K562 (cell line): Measurements from ENCODE around the gene RBPMS2. TPM values are rescaled to one million over a fixed set of nuclear protein-coding genes. Genes with fewer than 3 reads are reported as not detected.

Experiments
- ATAC-seq: fragments of 200-7000 bp; cut with Tn5 transposase; 3 replicates; pipeline ENCODE4 v1.9.1; 2020; ENCODE audit warnings: moderate library complexity
- BruUV-seq: library from RNA; stranded (reverse); fragments of 400-500 nt; replicated peaks from 2 replicates; lab custom pipeline; 2021; lab: Mats Ljungman, UMichigan
- CTCF ChIA-PET: fragments of 300-600 bp; formaldehyde crosslinking; extraction: SDS; loops from one replicate; lab custom pipeline; 2021; ENCODE audit warnings: low intra/inter-chr PET ratio; lab: Yijun Ruan, JAX
- POLR2A ChIA-PET: fragments of 300-600, 350-650 bp; sonication (Branson Sonifier 250); formaldehyde crosslinking; extraction: SDS; loops from one replicate; lab custom pipeline; 2021; ENCODE audit warnings: antibody characterized with exemption, inconsistent platforms; lab: Yijun Ruan, JAX
- DNase-seq, 4 experiments: peaks; one replicate each; pipeline versions ENCODE4 v3.0.0 to v3.0.0-alpha.2; 2011 to 2018; ENCODE audit warnings: low spot score in 3 of 4, mixed read lengths in 3 of 4; ENCODE audit errors: extremely low read depth in 1 of 4
- FAIRE-seq: peaks from 2 replicates; lab custom pipeline; 2011; peaks lifted over from hg19 to GRCh38; lab: Jason Lieb, UNC
- H2AFZ ChIP-seq: 2 replicates; pipeline ENCODE4 v1.6.0; 2011; ENCODE audit warnings: low read depth, low read length, control low read depth, inconsistent platforms
- H3K27ac ChIP-seq: fragments of 200-600 bp; 3 replicates; pipeline ENCODE4 v1.8.0; 2011; ENCODE audit warnings: low read depth, mild to moderate bottlenecking, control low read depth, inconsistent platforms, low read length, moderate library complexity, mixed read lengths; ENCODE audit errors: extremely low read depth
- H3K27me3 ChIP-seq, 2 experiments: fragments of 300-600 bp in 1 of 2; 2 replicates in 1 of 2; 3 replicates in 1 of 2; pipeline versions ENCODE4 v1.6.0 to v1.8.0; 2011; ENCODE audit warnings: inconsistent platforms in 2 of 2, low read length in 2 of 2, mild to moderate bottlenecking in 1 of 2, mixed read lengths in 1 of 2, moderate library complexity in 1 of 2; ENCODE audit not compliant: control insufficient read depth in 2 of 2, insufficient read depth in 2 of 2
- H3K36me3 ChIP-seq: fragments of 300-600 bp; 3 replicates; pipeline ENCODE4 v1.8.0; 2011; ENCODE audit warnings: mild to moderate bottlenecking, low read length, inconsistent platforms; ENCODE audit not compliant: control insufficient read depth, insufficient read depth
- H3K4me1 ChIP-seq, 2 experiments: fragments of 200-600 bp in 1 of 2; replicated peaks in 1 of 2; 2 replicates in 1 of 2; 3 replicates in 1 of 2; pipeline versions ENCODE4 v1.5.1 to v1.8.0; 2011; ENCODE audit warnings: inconsistent platforms in 2 of 2, low read length in 2 of 2, mild to moderate bottlenecking in 1 of 2, mixed read lengths in 1 of 2, moderate library complexity in 1 of 2; ENCODE audit not compliant: control insufficient read depth in 2 of 2, insufficient read depth in 2 of 2
- H3K4me2 ChIP-seq: 2 replicates; pipeline ENCODE4 v1.6.1; 2011; ENCODE audit warnings: low read length, control low read depth, inconsistent platforms, mixed read lengths; ENCODE audit not compliant: insufficient read depth
- H3K4me3 ChIP-seq: fragments of 200-600 bp; sonication (generic), shearing (Covaris generic); 2 replicates; pipeline ENCODE4 v1.5.1; 2016; ENCODE audit warnings: control low read depth, inconsistent platforms
- H3K79me2 ChIP-seq: fragments of 200-600 bp; 3 replicates; pipeline ENCODE4 v1.8.0; 2011; ENCODE audit warnings: low read length, inconsistent platforms; ENCODE audit not compliant: control insufficient read depth, insufficient read depth
- H3K9ac ChIP-seq, 2 experiments: 2 replicates each; pipeline versions ENCODE4 v1.6.0 to v1.6.1; 2011; ENCODE audit warnings: low read depth in 2 of 2, low read length in 2 of 2, control low read depth in 1 of 2, inconsistent platforms in 1 of 2, mild to moderate bottlenecking in 1 of 2, mixed read lengths in 1 of 2; ENCODE audit not compliant: insufficient read depth in 1 of 2
- H3K9me1 ChIP-seq: one replicate; pipeline ENCODE4 v1.6.0; 2011; ENCODE audit warnings: inconsistent platforms, mild to moderate bottlenecking, low read length, moderate library complexity; ENCODE audit not compliant: control insufficient read depth, insufficient read depth
- H3K9me3 ChIP-seq: replicated peaks from 2 replicates; pipeline ENCODE4 v1.5.1; 2011; ENCODE audit warnings: low read depth, low read length, inconsistent platforms; ENCODE audit not compliant: control insufficient read depth, insufficient read depth
- H4K20me1 ChIP-seq: replicated peaks from 2 replicates; pipeline ENCODE4 v1.6.1; 2011; ENCODE audit warnings: low read length, inconsistent platforms, mixed read lengths; ENCODE audit not compliant: control insufficient read depth, insufficient read depth
- ATF6 ChIP-seq: sonication (generic); formaldehyde crosslinking; IDR thresholded peaks from 2 replicates; pipeline ENCODE4 v1.4.0; 2020; ENCODE audit warnings: mild to moderate bottlenecking, missing genetic modification reagents
- CGGBP1 ChIP-seq: fragments of 250-450 bp; sonication (Bioruptor Pico); IDR thresholded peaks from 2 replicates; pipeline ENCODE4 v1.9.0; 2021; ENCODE audit warnings: mild to moderate bottlenecking
- ELK1 ChIP-seq: sonication (generic); formaldehyde crosslinking; IDR thresholded peaks from 2 replicates; pipeline ENCODE4 v1.8.1; 2022; ENCODE audit warnings: missing genetic modification reagents
- FOXK1 ChIP-seq: sonication (generic); formaldehyde crosslinking; IDR thresholded peaks from 2 replicates; pipeline ENCODE4 v1.8.0; 2022; ENCODE audit warnings: missing genetic modification reagents, mild to moderate bottlenecking, borderline replicate concordance
- KLF10 ChIP-seq: fragments of 250-450 bp; sonication (Bioruptor Pico); IDR thresholded peaks from 2 replicates; pipeline ENCODE4 v1.6.1; 2021; ENCODE audit warnings: matching md5 sums
- MTA1 ChIP-seq: fragments of 450-650 bp; IDR thresholded peaks from 2 replicates; pipeline ENCODE4 v1.6.1; 2017; ENCODE audit warnings: borderline replicate concordance
- MYC ChIP-seq, 2 experiments: fragments of 250-450 bp in 1 of 2; sonication (Bioruptor Pico) in 1 of 2; IDR thresholded peaks; 2 replicates each; pipeline versions ENCODE4 v1.5.1 to v1.6.1; 2012 to 2021; ENCODE audit warnings: low read depth in 2 of 2, borderline replicate concordance in 1 of 2, improper control_type of control experiment in 1 of 2, low read length in 1 of 2, mild to moderate bottlenecking in 1 of 2, moderate library complexity in 1 of 2
- NFE2 ChIP-seq: IDR thresholded peaks from 2 replicates; pipeline ENCODE4 v1.6.1; 2014; ENCODE audit warnings: antibody characterized with exemption, low read depth
- PPARD ChIP-seq: fragments of 250-450 bp; sonication (Bioruptor Pico); IDR thresholded peaks from 2 replicates; pipeline ENCODE4 v1.8.0; 2022; ENCODE audit warnings: inconsistent platforms, mild to moderate bottlenecking, moderate library complexity
- PTTG1 ChIP-seq: fragments of 450-650 bp; IDR thresholded peaks from 2 replicates; pipeline ENCODE4 v1.6.1; 2016; ENCODE audit warnings: low read depth, mild to moderate bottlenecking, missing genetic modification characterization, missing compliant biosample characterization
- STAT6 ChIP-seq: sonication (generic); formaldehyde crosslinking; IDR thresholded peaks from 2 replicates; pipeline ENCODE4 v1.8.1; 2023; ENCODE audit warnings: mild to moderate bottlenecking, missing genetic modification reagents
- SUPT5H ChIP-seq: fragments of 450-650 bp; IDR thresholded peaks from 2 replicates; pipeline ENCODE4 v1.6.1; 2016
- TBP ChIP-seq: optimal IDR thresholded peaks from 2 replicates; pipeline ENCODE3; 2011; ENCODE audit warnings: low read depth, low read length, improper control_type of control experiment
- TCF7 ChIP-seq: sonication (generic); IDR thresholded peaks from 2 replicates; pipeline ENCODE4 v1.6.1; 2016; ENCODE audit warnings: antibody characterized with exemption, borderline replicate concordance
- in situ Hi-C: fragments of 300-500 bp; cut with MboI; formaldehyde crosslinking; loops from 4 replicates; pipeline ENCODE4 v1.15.0; 2018; ENCODE audit warnings: inconsistent platforms, mixed read lengths
- intact Hi-C: fragments of 100-400 bp; cut with micrococcal nuclease; formaldehyde crosslinking; loops from 2 replicates; pipeline ENCODE4 v1.14.2; 2022
- polyA plus RNA-seq, 8 experiments: library from polyadenylated mRNA; depleted of rRNA in 4 of 8; stranded (reverse) in 5 of 8; unstranded in 3 of 8; fragments of >200 nt; fragmentation: Nextera tagmentation in 2 of 8; fragmentation: Illumina TruSeq in 1 of 8; extraction: Ambion mirVana in 2 of 8; extraction: Trizol in 1 of 8; gene quantifications; 2 replicates each; pipeline versions ENCODE4 v1.2.1 to v1.2.3, GENCODE V29; 2011 to 2014; ENCODE audit warnings: inconsistent platforms in 1 of 8, missing spikeins in 1 of 8
- total RNA-seq, 7 experiments: library from RNA; depleted of rRNA in 6 of 7; stranded (reverse); fragments of >200 nt in 6 of 7; fragmentation: Illumina TruSeq in 2 of 7; extraction: Trizol in 2 of 7; gene quantifications; 2 replicates each; pipeline versions ENCODE4 v1.2.1 to v1.2.3, GENCODE V29; 2011 to 2021; ENCODE audit warnings: low replicate concordance in 1 of 7

Gene RBPMS2
- total and polyA plus RNA-seq, 9 of the 15 experiments (the other 6 are each of a cell fraction or from before 2014, with no cell fraction given) = 0.11 to 2.6 (median 0.37) TPM; not detected in 1

- ChIA-PET CTCF (no interaction called here), POLR2A (interaction anchor here (0.8 kb wide), 1 partner anchor 14 kb away, joined by 3 read pairs; no protein-coding TSS in a partner anchor)
- BruUV-seq = no TSS peak
- Histone ChIP-seq H3K9me3 (no peaks in the 10 kb centered on the region), H2AFZ (no peak overlapping the region), H3K4me1 (peaks cover 25 to 54% of the 10 kb centered on the region in 2 experiments), H3K36me3 (peaks cover 7% of the 10 kb centered on the region; the same call in 2 of the 3 replicates), H4K20me1 (peaks cover 26% of the 10 kb centered on the region), H3K79me2 (peaks cover 50% of the 10 kb centered on the region), H3K27ac (no peak overlapping the region), H3K27me3 (no peaks in the 10 kb centered on the region), H3K9ac (no peak overlapping the region), H3K4me2 (no peak overlapping the region), H3K9me1 (peaks cover 5% of the 10 kb centered on the region), H3K4me3 (no peak overlapping the region)
- intact Hi-C loops (no loop called here), in situ Hi-C loops (no loop called here)
- FAIRE-seq (no peak), ATAC-seq (no peak), DNase-seq (no peak)
- TF ChIP-seq STAT6 (CRISPR knock-in tag) = no peak
- TF ChIP-seq MTA1 = no peak
- TF ChIP-seq CGGBP1 (CRISPR knock-in tag) = no peak
- TF ChIP-seq TBP = no peak
- no peak for TF ChIP-seq SUPT5H
- TF ChIP-seq ATF6 (CRISPR knock-in tag) = no peak
- TF ChIP-seq PPARD (CRISPR knock-in tag) = no peak
- TF ChIP-seq NFE2 = no peak
- TF ChIP-seq KLF10 (CRISPR knock-in tag) = no peak
- no peak for TF ChIP-seq FOXK1
- TF ChIP-seq PTTG1 (tag) = no peak
- TF ChIP-seq MYC (IDR thresholded peaks at IDR 0.05; ENCODE audit: low read depth, low read length) = no peak
- no peak for TF ChIP-seq MYC (CRISPR knock-in tag; IDR thresholded peaks at IDR 0.05; ENCODE audit: borderline replicate concordance, low read depth)
- no peak for TF ChIP-seq ELK1
- TF ChIP-seq TCF7 = no peak
Observed at GRCh38 chr15:64698823-64699222, 76.6 kb downstream of the RBPMS2 start.
